Ishikawa (cell line): ENCODE results near the gene CDH13.

Experiments used
- CEBPB ChIP-seq: IDR thresholded peaks from 2 replicates; pipeline ENCODE4 v1.6.1; 2012
- CREB1 ChIP-seq: IDR thresholded peaks from 2 replicates; pipeline ENCODE4 v1.6.1; 2012; ENCODE audit warnings: low read depth
- EGR1 ChIP-seq: IDR thresholded peaks from 2 replicates; pipeline ENCODE4 v1.6.1; 2012
- EP300 ChIP-seq: IDR thresholded peaks from 2 replicates; pipeline ENCODE4 v1.6.1; 2012; ENCODE audit warnings: borderline replicate concordance
- FOXM1 ChIP-seq: IDR thresholded peaks from 2 replicates; pipeline ENCODE4 v1.6.1; 2012; ENCODE audit warnings: low read depth, borderline replicate concordance
- MAX ChIP-seq: IDR thresholded peaks from 2 replicates; pipeline ENCODE4 v1.6.1; 2012
- RAD21 ChIP-seq: IDR thresholded peaks from 2 replicates; pipeline ENCODE4 v1.6.1; 2012; ENCODE audit warnings: low read depth
- REST ChIP-seq: IDR thresholded peaks from 2 replicates; pipeline ENCODE4 v1.6.1; 2012; ENCODE audit warnings: low read depth, mild to moderate bottlenecking
- TAF1 ChIP-seq: IDR thresholded peaks from 2 replicates; pipeline ENCODE4 v1.6.1; 2012; ENCODE audit warnings: low read depth, mild to moderate bottlenecking
- TCF12 ChIP-seq: IDR thresholded peaks from 2 replicates; pipeline ENCODE4 v1.6.1; 2012; ENCODE audit warnings: low read depth
- ZBTB7A ChIP-seq: IDR thresholded peaks from 2 replicates; pipeline ENCODE4 v1.6.1; 2012; ENCODE audit warnings: low read depth

GRCh38 chr16:83686726-83687125 is 1060.0 kb downstream of the CDH13 start:
- TF ChIP-seq TCF12 (no peak), ZBTB7A (no peak), EP300 (no peak), RAD21 (no peak), EGR1 (no peak), CREB1 (no peak), REST (no peak), MAX (no peak), CEBPB (no peak), TAF1 (no peak), FOXM1 (no peak)
